Neural crest cell (in vitro differentiated cells): ENCODE measurements around the gene NISCH. TPM values are rescaled to one million over a fixed set of nuclear protein-coding genes. Genes with fewer than 3 reads are reported as not detected.

ENCODE experiments used
- DNase-seq: peaks from one replicate; pipeline ENCODE4 v3.0.0; 2021; ENCODE audit warnings: low read depth, mixed read lengths, low spot score
- H3K27ac Mint-ChIP-seq: one replicate; pipeline ENCODE4 v1.8.0; 2021; ENCODE audit warnings: mild to moderate bottlenecking, mixed read lengths; ENCODE audit not compliant: unreplicated experiment
- H3K27me3 Mint-ChIP-seq: 2 replicates; pipeline ENCODE4 v1.8.0; 2021; ENCODE audit warnings: low read depth, mild to moderate bottlenecking, mixed read lengths
- H3K36me3 Mint-ChIP-seq: 2 replicates; pipeline ENCODE4 v1.8.0; 2021; ENCODE audit warnings: low read depth, mild to moderate bottlenecking, mixed read lengths
- H3K4me1 Mint-ChIP-seq: 2 replicates; pipeline ENCODE4 v1.8.0; 2021; ENCODE audit warnings: mixed read lengths
- H3K4me3 Mint-ChIP-seq: one replicate; pipeline ENCODE4 v1.8.0; 2021; ENCODE audit warnings: mild to moderate bottlenecking, mixed read lengths
- H3K9me3 Mint-ChIP-seq: 2 replicates; pipeline ENCODE4 v1.8.0; 2021; ENCODE audit warnings: mixed read lengths
- CTCF ChIP-seq: fragments of 200-600 bp; sonication (generic); conservative IDR thresholded peaks from 2 replicates; pipeline ENCODE4 v1.5.0; 2021; ENCODE audit warnings: antibody characterized with exemption, mild to moderate bottlenecking
- total RNA-seq: library from RNA; stranded (reverse); gene quantifications from 2 replicates; pipeline ENCODE4 v1.2.1, GENCODE V29; 2021

NISCH gene
- total RNA-seq, 1 donor from 2014 or later, result 161 TPM

GRCh38 chr3:52477076-52477795 is 21.8 kb downstream of the NISCH start:
- no peak for TF ChIP-seq CTCF
- no peaks in the 10 kb centered on the region for H3K9me3 Mint-ChIP-seq
- H3K27me3 Mint-ChIP-seq, result no peaks in the 10 kb centered on the region
- no peak overlapping the region for H3K4me3 Mint-ChIP-seq
- H3K27ac Mint-ChIP-seq, result no peak overlapping the region
- H3K4me1 Mint-ChIP-seq, result peaks cover 7% of the 10 kb centered on the region
- peaks cover 18% of the 10 kb centered on the region for H3K36me3 Mint-ChIP-seq
- no peak for DNase-seq

- peaks cover 22% of the 10 kb centered on the region for H3K36me3 Mint-ChIP-seq
Measured at GRCh38 chr3:52477796-52478095, 22.3 kb downstream of the NISCH start.

GRCh38 chr3:52479037-52479876 is 23.9 kb downstream of the NISCH start:
- H3K4me1 Mint-ChIP-seq, result peaks cover 27% of the 10 kb centered on the region
- H3K27me3 Mint-ChIP-seq, result no peaks in the 10 kb centered on the region
- no peak for DNase-seq
- H3K9me3 Mint-ChIP-seq, result no peaks in the 10 kb centered on the region
- H3K36me3 Mint-ChIP-seq, result peaks cover 23% of the 10 kb centered on the region
- TF ChIP-seq CTCF, result no peak
- H3K27ac Mint-ChIP-seq, result no peak overlapping the region
- no peak overlapping the region for H3K4me3 Mint-ChIP-seq

More at GRCh38 chr3:52477796-52478095, 22.3 kb downstream of the NISCH start:
- Mint-ChIP-seq H3K27ac (no peak overlapping the region), H3K27me3 (no peaks in the 10 kb centered on the region), H3K4me3 (no peak overlapping the region), H3K4me1 (peaks cover 12% of the 10 kb centered on the region), H3K9me3 (no peaks in the 10 kb centered on the region)
- no peak for TF ChIP-seq CTCF
- DNase-seq, result no peak

DNA sequence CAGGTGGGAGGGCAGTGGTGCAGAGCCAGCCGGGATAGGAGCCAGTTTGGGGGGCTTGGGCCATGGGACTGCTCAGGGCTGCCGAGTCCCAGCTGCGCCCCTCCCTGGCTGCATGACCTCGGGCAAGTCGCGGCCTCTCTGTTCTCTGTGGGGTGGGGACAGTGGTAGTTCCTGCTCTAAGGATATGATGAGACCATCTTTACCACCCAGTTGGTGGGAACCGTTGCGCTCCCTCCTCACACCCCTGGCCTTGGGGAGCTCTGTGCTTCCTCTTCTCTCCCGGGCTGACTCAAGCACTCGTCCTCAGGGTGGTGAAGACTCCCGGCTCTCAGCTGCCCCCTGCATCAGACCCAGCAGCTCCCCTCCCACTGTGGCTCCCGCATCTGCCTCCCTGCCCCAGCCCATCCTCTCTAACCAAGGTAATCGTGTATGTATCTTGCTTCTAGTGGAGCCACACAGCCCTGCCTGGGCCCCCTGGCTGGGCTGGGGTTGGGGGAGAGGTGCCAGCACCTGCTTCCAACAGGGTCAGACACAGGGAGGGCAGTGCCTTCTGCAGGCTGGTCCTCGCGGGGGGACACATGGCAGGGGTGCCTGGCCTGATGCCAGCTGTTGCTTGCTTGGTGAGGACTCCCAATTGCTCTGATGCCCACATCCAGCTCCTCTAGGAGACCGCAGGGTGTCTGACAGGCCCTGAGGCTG is 24.6 kb downstream of the NISCH start:
- TF ChIP-seq CTCF, result no peak
- H3K27me3 Mint-ChIP-seq, result no peaks in the 10 kb centered on the region
- H3K4me1 Mint-ChIP-seq, result peaks cover 34% of the 10 kb centered on the region
- H3K4me3 Mint-ChIP-seq, result no peak overlapping the region
- peaks cover 23% of the 10 kb centered on the region for H3K36me3 Mint-ChIP-seq
- H3K9me3 Mint-ChIP-seq, result no peaks in the 10 kb centered on the region
- no peak for DNase-seq
- no peak overlapping the region for H3K27ac Mint-ChIP-seq

- Mint-ChIP-seq H3K27me3 (no peaks in the 10 kb centered on the region), H3K9me3 (no peaks in the 10 kb centered on the region), H3K4me1 (peaks cover 35% of the 10 kb centered on the region), H3K4me3 (no peak overlapping the region), H3K27ac (no peak overlapping the region), H3K36me3 (peaks cover 23% of the 10 kb centered on the region)
- DNase-seq, result no peak
- TF ChIP-seq CTCF, result no peak
Measured at GRCh38 chr3:52480768-52481715, 25.6 kb downstream of the NISCH start.
